HCT116 (cell line): ENCODE measurements around the gene CCDC3.

Experiments used
- EGR1 ChIP-seq: IDR thresholded peaks from 2 replicates; pipeline ENCODE4 v1.6.1; 2012; ENCODE audit warnings: low read depth
- POLR2AphosphoS5 ChIP-seq: IDR thresholded peaks from 2 replicates; pipeline ENCODE4 v1.6.1; 2011; ENCODE audit warnings: mild to moderate bottlenecking, low read depth, low read length, moderate library complexity

GRCh38 chr10:12854988-12855387 is 146.5 kb downstream of the CCDC3 start:
- no peak for TF ChIP-seq EGR1
- no peak for TF ChIP-seq POLR2AphosphoS5
